ENCODE data around the gene U2AF1.
"Not testable (repeated sequence)": the region's sequence is repeated elsewhere in the genome, so short reads cannot be mapped to it uniquely, and the experiment has no call there.

Gene U2AF1, protein sequence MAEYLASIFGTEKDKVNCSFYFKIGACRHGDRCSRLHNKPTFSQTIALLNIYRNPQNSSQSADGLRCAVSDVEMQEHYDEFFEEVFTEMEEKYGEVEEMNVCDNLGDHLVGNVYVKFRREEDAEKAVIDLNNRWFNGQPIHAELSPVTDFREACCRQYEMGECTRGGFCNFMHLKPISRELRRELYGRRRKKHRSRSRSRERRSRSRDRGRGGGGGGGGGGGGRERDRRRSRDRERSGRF

DNA sequence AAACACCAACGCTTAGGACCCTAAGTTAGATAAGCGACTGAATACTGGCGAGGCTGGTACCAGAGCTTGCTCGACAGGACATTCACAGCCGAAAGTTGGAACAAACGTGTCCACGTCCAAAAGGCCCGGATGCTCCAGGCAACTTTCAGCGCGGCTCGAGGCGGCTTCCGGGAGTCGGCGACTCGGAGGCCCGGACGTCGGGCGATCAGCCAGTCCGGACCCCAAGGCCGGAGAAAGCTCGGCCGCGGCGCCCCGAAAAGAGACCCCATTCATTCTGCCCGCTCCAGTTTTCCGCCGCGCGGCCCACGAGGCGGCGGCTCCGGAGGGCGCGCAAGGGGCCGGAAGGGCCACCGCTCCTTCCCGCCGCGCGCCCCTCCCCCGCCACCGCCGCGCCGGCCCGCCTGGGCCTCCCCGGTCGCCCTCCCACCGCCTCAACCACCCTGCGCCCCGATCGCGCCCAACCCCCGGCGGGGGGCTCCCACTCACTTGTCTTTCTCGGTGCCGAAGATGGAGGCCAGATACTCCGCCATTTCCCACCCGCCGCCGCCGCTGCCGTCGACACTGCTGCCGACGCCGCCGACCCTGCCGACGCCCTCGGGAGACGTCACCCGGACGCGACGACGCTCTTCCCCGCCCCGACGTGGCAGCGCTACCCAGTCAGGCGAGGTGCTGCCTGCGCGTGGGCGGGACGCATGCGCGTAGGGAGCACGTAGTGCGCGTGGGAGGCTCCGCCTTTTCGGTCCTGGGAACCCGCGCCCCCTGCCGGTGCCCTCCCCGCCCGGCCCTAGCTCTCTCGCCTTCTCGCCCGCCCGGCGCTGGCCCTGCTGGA, at the start of gene U2AF1:
U2AF1 (minus strand) TSS at position 606 of the 829 bp plus-strand sequence; CDS start at position 530, 76 bp downstream.
- DNase-seq (ENCODE audit: low read depth) = not testable (repeated sequence)

DNA sequence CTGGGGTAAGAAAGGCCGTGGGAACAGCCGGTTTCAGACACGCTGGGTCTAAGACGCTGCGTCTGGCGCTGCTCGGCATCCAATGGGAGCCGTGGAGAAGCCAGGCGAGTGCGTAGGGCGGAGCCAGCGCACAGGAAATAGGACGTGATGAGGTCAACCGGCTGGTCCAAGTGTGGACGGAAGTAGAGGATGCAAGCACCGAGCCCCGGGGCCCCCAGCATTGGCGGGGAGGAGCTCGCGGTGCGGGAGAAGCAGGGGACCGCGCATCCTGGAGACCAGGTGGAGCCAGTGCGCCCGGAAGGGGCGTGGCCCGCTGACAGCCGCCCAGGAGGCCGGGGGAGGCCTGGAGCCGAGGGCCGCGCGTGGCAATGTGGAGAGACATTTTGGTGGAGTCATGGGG, 46.2 kb upstream of the U2AF1 start:
- not testable (repeated sequence) for DNase-seq (ENCODE audit: low read depth)

DNA sequence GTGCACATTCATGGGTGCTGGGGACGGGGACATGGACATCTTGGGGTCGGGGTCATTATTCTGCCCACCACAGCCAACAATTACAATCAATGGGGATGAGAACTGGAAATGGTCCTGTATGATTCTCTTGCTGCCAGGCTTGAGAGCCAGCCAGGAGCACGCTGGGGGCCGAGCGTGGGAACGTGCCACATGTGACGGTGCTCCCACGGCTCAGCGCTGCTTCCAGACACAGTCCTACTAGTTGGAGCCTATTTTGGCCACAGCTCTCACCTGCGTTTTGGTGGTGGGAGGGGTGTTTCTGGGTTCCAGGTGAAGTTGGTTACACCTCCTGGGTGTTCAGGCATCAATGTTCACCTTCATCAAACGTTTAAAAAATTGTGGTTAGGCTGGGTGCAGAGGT, 42.0 kb upstream of the U2AF1 start:
- DNase-seq (ENCODE audit: low read depth) = not testable (repeated sequence)

DNA sequence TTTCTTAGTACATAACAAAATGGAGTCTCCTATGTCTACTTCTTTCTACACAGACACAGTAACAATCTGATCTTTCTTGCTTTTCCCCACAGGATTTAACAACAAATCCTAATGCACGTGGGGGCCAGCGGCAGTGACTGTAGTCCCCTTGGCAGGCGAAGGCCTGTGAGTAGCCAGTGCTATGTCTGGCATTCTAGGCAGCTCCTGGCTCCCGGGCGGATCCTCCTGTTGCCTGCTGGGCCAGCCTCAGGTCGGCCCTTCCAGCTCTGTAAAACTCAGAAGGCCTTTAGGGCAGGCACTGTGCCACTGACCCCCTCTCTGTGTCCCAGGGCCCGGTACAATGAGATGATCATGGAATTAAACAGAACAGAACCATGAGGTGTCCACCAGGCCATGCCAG, 40.6 kb upstream of the U2AF1 start:
- not testable (repeated sequence) for DNase-seq (ENCODE audit: low read depth)

DNA sequence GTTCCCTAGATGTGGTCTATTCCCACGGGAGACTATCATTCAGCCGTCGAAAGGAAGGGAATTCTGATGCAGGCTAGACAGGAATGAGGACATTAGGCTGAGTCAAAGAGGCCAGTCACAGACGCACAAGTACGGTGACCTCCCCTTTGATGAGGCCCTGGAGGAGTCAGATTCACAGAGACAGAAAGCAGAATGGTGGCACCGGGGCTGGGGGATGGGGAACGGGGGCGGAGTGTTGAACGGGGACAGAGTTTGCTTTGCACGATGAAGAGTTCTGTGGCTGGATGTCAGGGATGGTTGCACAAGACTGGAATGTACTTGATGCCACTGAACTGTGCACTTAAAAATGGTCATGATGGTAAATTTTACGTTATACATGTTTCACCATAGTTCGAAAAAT, 39.3 kb upstream of the U2AF1 start:
- not testable (repeated sequence) for DNase-seq (ENCODE audit: low read depth)

DNA sequence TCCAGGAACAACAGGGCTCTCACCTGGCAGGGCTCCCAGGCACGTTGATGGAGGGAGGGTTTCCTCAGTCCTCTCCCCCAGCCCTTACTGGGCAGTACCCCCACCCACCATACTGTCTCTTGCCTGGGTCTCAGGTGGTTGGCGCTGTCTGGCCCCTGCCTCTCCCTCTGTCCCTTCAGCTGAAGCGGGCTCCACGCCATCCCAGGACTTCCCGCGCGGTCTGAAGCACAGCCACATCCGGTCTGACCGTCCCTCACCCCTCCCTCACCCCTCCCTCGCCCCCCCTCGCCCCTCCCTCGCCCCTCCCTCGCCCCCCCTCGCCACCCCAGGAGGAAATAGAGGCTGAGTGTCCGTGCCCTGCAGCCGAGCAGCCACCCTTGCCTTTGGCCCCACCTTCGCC, 34.0 kb upstream of the U2AF1 start:
- DNase-seq (ENCODE audit: low read depth) = not testable (repeated sequence)

DNA sequence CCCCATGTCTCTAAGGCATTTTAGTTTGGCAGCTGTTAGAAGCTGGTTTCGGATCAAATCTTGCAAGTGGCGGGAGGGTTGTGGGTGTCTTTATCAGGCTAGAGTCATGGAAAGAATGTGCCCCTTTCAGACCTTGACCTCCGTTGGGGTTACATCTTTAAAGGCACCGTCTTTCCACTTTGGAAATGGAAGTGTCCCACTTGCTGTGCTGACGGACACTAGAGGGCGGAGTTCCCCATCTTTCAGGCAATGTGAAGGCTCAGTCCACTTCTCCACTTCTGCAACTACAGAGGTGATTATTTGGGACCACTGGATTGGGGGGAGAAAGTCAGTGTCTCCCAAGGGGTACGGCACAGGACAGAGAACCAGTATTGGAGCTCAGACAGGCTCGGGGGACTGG, 31.6 kb upstream of the U2AF1 start:
- not testable (repeated sequence) for DNase-seq (ENCODE audit: low read depth)

DNA sequence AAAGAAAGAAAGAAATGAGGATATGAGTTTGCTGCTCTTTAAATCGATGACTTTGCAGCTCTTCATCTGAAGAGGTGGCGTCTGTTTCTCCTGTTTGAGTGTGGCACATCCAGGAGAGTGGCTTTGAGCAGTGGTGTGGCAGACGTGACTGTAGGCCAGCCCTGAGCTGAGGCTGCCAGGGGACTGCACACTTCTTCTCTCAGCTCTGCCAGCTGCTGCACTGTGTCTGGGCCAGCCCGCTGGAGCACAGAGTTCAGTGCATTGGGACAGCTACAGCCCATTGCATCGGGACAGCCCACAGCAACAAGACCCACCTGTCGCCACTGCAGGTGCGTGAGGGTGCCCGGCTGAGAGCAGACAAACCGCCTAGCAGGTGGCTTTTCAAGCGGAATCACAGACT, 27.1 kb upstream of the U2AF1 start:
- not testable (repeated sequence) for DNase-seq (ENCODE audit: low read depth)

DNA sequence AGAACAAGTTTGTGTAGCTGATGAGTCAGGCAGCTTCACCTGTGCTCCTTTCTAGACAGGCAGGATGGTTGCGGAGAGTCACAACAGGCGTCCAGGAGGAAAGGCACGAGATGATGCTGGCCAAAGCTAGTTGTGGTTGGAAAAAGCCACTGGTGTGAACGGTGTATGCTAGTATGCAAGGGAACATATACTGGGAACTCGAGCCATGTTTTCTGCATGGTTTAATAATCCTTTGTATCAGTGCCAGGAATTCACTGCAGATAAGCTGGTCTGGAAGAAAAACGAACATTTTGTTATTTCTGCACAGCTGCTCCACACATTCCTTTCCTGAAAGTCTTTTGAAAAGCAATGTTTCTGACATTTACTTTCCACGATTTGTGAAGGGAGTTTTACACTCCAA, 22.7 kb upstream of the U2AF1 start:
- DNase-seq (ENCODE audit: low read depth) = not testable (repeated sequence)

DNA sequence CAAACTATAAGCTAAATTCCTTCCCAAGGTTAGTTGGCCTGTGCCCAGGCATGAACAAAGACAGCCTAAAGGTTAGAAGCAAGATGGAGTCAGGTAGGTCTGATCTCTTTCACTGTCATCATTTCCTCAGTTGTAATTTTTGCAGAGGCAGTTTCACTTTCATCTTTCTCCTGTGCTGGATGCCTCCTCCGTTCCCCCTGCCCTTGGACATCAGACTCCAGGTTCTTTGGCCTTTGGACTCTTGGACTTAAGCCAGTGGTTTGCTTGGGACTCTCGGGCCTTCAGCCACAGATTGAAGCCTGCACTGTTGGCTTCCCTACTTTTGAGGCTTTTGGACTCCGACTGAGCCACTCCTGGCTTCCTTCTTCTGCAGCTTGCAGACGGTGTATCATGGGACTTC, 8.6 kb upstream of the U2AF1 start:
- DNase-seq (ENCODE audit: low read depth) = not testable (repeated sequence)

DNA sequence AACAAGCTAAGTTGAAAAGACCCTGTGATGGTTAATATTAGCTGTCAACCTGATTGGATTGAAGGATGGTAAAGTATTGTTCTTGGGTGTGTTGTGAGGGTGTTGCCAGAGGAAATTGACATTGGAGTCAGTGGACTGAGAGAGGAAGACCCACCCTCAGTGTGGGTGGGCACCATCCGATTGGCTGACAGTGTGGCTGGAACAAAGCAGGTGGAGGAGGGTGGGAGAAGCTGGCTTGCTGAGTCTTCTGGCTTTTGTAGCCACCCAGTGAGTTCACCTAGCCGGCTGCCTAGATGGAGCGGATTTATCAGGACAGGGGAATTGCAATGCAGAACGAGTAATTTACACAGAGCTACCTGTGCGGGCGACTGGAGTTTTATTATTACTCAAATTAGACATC, 7.1 kb upstream of the U2AF1 start:
- DNase-seq (ENCODE audit: low read depth) = not testable (repeated sequence)

DNA sequence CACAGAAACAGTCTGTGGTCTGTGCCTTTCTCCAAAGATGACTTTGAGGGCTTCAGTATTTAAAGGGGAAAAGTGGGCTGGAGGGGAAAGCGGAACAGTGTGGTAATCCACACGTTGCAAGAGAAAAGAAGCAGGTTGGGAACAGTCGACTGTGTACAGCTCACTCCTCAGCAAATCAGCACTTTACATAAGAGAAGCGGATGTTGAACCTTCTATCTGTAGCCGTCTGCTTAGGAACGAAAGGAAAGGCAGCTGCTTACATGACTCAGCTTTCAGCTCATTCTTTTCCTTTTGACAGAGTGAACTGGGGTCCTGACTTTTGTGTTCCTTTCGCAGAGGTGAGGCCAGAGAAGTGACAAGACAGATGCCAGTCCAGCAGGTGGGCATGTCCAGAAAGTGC, 1.6 kb upstream of the U2AF1 start:
- not testable (repeated sequence) for DNase-seq (ENCODE audit: low read depth)

DNA sequence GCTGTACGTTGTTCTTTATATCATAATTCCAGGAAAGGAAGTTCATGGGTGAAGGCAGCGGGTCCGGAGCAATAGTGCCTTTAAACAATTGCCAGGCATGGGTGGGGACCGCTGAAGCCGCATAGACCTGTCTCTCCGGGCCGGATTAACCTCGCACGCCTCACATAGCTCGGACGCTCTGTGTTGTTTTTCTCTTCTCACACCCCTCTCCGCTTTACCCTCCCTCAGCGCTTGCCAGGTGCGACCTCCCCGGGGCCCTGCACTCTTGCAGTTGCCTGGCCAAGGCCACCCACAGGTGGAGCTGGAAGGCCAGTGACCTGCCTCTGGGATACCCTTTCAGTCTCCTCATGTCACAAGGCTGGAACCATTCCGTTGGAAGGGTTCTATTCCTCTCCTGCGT, 807 bp upstream of the U2AF1 start:
- DNase-seq (ENCODE audit: low read depth) = not testable (repeated sequence)

DNA sequence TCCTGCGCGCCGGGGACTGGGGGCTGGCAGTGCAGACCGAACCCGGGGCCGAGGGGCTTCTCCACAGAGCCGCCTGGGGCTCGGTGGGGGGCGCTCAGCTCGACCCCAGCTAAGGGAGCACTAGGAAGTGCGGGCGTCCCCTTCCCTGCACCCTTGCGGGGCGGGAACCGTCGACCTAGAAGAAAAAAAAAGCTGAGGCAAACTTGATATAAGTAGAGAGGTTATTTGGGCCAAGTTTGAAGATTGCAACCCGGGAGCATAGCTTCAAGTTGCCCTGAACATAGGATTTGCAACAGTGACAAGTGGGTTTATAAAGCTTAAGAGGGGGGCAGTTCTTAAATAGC, 396 bp upstream of the U2AF1 start:
- DNase-seq (ENCODE audit: low read depth) = not testable (repeated sequence)

DNA sequence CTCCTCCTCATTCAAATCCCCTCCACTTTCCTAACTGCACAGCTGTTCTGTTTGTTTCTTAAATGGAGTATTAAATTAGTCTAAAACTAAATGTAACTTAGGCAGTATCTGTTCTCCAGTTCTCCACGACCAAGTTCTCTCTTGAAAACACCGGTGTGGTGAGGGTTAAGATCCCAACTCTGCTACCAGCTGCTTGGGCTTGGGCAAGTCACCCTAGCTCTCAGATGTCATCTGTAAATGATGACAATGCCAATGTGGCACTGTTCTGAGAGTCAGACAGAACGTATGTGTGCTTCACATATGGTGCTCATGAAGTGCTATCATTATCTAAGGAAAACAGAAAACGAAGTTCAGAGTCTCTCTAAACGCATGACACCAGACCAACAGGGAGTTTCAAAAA, 2.7 kb downstream of the U2AF1 start:
- DNase-seq (ENCODE audit: low read depth) = not testable (repeated sequence)

DNA sequence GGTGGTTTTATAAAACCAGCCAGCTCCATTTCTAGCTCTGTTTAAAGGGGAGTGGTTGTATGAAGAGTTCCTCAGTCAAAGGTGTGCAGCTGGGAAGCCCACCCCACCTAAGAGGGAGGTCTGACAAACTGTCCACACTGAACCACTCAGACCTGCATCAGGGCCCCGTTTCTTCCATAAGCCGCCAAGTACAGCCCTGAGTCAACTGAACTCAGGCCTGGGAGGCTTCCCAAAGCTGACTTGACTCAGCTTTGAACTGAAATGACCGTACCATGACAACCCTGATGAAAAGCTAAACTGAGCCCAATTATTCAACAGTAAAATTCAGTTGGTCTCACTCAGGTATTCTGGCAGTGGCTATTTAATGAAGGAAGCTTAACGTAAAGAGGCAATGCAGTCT, 5.1 kb downstream of the U2AF1 start:
- DNase-seq (ENCODE audit: low read depth) = not testable (repeated sequence)

DNA sequence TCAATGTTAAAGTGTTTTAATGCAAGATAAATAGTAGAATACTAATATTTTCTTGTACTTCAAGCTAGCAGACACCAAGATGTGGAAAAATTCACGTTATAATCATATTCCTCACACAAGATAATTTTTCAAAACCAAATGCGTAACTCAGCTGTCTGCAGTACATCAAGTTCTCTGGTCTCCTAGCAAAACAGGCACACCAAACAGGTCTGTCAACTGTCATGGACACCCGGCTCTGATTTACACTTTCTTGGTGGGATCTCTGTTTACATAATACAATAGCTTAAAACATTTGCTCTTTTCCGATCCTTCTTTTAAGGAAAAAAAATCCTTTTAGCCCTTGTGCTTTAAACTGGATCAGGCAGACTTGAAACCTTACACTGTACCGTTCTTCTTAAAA, 5.7 kb downstream of the U2AF1 start:
- not testable (repeated sequence) for DNase-seq (ENCODE audit: low read depth)

DNA sequence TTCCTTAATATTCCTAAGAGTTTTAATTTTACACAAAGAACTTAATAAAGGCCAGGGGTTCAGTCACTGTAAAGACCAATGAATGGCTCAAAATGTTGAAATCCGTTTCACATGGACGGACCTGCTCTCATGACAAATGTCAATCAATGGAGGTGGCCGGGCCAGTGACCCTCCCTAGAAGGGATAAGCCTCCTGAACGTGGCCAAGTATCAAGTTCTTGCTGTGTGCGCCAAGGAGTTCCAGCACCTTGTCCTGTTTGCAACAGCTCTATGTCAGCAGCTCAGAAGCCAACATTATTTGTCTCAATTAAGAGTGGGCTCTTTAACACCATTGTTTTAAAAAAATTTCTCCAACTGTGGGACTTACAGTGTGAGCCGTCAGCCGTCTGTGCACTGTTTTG, 6.4 kb downstream of the U2AF1 start:
- not testable (repeated sequence) for DNase-seq (ENCODE audit: low read depth)

DNA sequence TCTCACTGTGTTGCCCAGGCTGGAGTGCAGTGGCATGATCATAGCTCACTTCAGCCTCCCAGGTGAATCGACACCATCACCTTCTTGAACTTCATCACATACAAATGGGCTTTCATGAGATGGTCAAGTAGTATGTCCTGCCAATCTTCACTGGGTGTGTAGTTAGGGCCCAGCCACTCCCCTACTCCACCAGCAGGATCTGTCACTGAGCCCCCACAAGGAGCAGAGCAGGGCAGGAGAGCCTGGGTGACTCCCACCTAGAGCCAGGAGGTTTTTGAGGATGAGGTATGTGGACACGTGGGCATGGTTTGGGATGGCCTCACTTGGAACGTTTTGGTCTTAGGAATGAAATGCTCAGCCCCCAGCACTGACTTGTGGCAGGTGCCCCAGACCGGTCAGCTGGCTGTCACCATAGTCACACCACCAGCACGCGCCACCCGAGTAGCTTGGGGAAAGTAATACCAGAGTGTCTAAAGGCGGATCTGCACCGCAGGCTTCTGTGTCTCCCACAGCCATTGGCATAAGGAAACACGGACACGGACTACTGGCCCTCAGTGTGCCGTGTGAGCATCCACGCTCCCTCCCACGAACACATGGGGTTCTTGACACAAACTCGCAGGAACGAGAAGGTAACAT, 15.3 kb downstream of the U2AF1 start:
- DNase-seq (ENCODE audit: low read depth) = not testable (repeated sequence)

DNA sequence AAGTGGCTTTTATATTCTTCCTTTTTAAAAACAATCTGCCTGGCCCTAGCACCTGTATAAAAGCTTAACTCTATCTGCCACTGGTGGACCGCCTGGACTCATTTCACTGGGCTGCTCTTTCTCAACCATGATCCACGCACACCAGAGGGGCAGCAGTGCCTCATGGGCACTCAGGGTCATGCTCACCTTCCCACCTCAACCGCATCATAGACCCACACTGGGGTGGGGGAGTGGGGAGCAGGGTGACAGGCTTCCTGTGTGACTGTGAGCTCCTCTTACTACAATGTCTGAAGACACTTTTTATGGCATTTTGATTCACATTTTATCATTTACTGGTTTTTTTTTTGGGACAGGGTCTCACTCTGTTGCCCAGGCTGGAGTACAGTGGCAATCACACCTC, 16.4 kb downstream of the U2AF1 start:
- not testable (repeated sequence) for DNase-seq (ENCODE audit: low read depth)

DNA sequence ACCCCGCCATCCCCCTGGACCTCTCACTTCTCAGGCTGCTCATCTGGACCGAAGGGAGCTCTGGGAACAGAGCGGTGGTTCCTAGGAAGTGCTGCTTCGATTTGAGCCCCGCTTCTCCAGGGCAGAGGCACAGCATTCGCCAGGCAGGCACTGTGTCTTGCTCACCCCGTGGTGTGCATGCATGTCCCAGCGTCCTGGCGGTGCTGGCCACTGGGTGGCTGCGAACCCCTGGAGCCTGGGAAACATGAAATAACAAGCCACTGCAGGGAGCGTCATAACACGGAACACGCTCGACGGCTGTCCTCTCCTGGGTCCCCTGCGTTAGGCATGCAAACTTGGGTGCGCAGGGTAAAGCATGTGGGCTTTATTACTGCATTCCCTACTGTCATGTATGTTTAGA, 17.9 kb downstream of the U2AF1 start:
- not testable (repeated sequence) for DNase-seq (ENCODE audit: low read depth)

DNA sequence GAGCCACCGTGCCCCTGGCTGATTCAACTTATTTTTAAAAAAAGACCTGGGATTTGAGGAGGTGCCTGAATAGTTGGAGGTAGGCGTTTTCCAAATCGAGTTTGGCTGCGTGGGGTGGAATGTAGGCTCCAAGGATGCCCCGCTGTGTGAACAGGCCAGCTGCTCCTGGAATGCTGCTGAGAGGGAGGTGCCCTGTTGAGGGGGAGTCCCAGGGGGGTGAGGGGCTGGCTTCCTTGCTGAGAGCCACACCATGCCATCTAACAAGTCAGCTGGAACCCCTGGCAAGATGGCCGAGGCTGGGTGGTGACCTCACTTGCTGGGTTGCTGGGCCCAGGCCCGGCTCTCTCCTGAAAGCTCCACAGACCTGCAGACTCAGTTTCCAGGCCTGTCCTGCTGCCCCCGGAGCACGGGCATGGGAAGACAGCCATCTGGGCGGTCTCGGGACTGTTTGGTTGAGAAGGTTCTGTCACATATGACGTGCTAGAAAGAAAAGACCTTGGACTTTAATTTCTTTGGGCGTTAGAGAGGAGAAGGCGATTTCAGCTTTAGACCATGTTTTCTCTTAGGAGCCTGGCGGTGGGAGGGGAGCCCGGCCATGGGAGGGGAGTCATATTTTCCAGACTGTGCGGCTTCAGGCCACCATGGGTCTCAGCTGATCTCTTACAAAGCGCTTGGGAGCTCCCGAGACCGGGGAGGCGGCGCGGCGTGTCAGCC, 24.6 kb downstream of the U2AF1 start:
- DNase-seq (ENCODE audit: low read depth) = not testable (repeated sequence)
